Colonic mucosa (tissue), 4 donors: ENCODE results near the gene AOPEP. TPM values are rescaled to one million over a fixed set of nuclear protein-coding genes. Genes with fewer than 3 reads are reported as not detected.

Source experiments
- DNase-seq: peaks from one replicate; pipeline ENCODE4 v3.0.0-alpha.2; 2020
- H3K27ac ChIP-seq: fragments of 200-600 bp; one replicate; pipeline ENCODE4 v1.8.0; 2021
- H3K27me3 ChIP-seq: fragments of 200-600 bp; one replicate; pipeline ENCODE4 v1.8.0; 2021
- H3K36me3 ChIP-seq: fragments of 200-600 bp; one replicate; pipeline ENCODE4 v1.8.0; 2021
- H3K4me1 ChIP-seq: fragments of 200-600 bp; one replicate; pipeline ENCODE4 v1.8.0; 2021; ENCODE audit warnings: mild to moderate bottlenecking
- H3K4me3 ChIP-seq: fragments of 200-600 bp; one replicate; pipeline ENCODE4 v1.8.0; 2021
- H3K9ac ChIP-seq, 2 donors: one replicate each; pipeline ENCODE4 v1.7.0; 2013; ENCODE audit warnings: control low read depth in 2 of 2, low read depth in 2 of 2, low read length in 2 of 2
- H3K9me3 ChIP-seq: fragments of 200-600 bp; one replicate; pipeline ENCODE4 v1.8.0; 2021
- intact Hi-C: fragments of 100-400 bp; cut with DNase I; formaldehyde crosslinking; loops from one replicate; pipeline ENCODE4 v1.14.1; 2022
- total RNA-seq, 2 donors: library from RNA; stranded (reverse); fragmentation: NEBNext Ultra II Directional in 1 of 2; extraction: Animal tissue kit (Norgen Biotek cat#: 25700) in 1 of 2; gene quantifications; one replicate each; pipeline ENCODE4 v1.2.1, GENCODE V29; 2021
- TF ChIP-seq, protein P1 (sequence below): fragments of 200-600 bp; IDR thresholded peaks from one replicate; pipeline ENCODE4 v1.8.0; 2022; ENCODE audit warnings: antibody characterized with exemption, mild to moderate bottlenecking
- donor health status: healthy.
- donor health status: DM: no; HTN: no; CAD: no.
- donor health status: DM: no; HTN: no; CAD: no.

The AOPEP gene
- total RNA-seq, 2 donors from 2014 or later: 38.4 to 43.2 TPM

DNA sequence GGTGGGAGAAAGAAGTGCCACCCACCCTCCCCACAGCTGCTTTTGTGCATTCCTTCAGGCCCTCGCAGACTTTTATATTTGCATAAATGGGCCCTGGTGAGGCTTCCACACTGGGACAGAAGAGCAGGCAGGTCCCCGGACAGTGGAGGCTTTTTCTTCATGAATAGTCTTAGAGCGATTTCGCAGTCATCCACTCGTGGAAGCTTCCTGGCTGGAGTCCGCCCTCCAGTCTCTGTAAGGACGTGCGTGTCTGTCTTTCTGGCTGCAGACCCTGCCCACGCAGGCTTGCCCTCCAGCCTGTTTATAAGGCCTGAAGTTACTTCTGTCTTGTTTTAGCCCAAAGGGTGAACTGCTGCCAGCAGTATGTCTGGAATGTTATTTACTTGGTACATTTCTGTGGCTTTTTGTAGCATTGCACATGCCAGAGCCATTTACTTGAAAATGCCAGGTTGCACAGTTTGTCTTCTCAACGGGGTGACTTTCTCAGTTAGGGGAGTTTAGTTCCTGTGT lies 195.7 kb downstream of the AOPEP start:
- no peak for DNase-seq
- no peak overlapping the region for H3K4me3 ChIP-seq

DNA sequence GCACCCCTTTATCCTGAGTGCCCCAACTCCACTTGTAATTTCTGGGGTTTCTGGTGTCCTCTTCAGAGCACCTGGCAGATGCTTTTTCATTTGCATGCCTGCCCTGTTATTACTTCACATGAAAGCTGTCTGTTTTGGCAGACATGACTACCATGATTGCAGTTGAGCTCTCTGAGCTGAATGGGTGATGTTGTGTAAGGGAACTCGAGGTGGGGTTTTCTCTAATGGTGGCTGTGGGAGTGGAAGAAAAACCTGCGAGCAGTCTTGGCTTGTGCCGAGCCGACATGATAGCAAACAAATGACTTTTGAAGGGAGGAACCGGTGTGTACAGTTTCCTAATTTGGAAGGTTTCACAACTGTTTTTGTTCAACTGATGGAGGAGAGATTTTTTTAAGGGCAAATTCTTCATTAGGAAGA lies 196.2 kb downstream of the AOPEP start:
- TF ChIP-seq, protein P1, sequence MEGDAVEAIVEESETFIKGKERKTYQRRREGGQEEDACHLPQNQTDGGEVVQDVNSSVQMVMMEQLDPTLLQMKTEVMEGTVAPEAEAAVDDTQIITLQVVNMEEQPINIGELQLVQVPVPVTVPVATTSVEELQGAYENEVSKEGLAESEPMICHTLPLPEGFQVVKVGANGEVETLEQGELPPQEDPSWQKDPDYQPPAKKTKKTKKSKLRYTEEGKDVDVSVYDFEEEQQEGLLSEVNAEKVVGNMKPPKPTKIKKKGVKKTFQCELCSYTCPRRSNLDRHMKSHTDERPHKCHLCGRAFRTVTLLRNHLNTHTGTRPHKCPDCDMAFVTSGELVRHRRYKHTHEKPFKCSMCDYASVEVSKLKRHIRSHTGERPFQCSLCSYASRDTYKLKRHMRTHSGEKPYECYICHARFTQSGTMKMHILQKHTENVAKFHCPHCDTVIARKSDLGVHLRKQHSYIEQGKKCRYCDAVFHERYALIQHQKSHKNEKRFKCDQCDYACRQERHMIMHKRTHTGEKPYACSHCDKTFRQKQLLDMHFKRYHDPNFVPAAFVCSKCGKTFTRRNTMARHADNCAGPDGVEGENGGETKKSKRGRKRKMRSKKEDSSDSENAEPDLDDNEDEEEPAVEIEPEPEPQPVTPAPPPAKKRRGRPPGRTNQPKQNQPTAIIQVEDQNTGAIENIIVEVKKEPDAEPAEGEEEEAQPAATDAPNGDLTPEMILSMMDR: no peak

More for the DNA sequence above, 195.7 kb downstream of the AOPEP start:
- Histone ChIP-seq H3K4me1 (no peaks in the 10 kb centered on the region), H3K36me3 (no peaks in the 10 kb centered on the region), H3K9me3 (no peaks in the 10 kb centered on the region), H3K27ac (peak overlapping the region; percentile 63), H3K27me3 (no peaks in the 10 kb centered on the region), H3K9ac (peak overlapping the region in 1 of 2 donors; percentile 29)
- TF ChIP-seq, protein P1: no peak
- intact Hi-C loops: no loop called here

DNA sequence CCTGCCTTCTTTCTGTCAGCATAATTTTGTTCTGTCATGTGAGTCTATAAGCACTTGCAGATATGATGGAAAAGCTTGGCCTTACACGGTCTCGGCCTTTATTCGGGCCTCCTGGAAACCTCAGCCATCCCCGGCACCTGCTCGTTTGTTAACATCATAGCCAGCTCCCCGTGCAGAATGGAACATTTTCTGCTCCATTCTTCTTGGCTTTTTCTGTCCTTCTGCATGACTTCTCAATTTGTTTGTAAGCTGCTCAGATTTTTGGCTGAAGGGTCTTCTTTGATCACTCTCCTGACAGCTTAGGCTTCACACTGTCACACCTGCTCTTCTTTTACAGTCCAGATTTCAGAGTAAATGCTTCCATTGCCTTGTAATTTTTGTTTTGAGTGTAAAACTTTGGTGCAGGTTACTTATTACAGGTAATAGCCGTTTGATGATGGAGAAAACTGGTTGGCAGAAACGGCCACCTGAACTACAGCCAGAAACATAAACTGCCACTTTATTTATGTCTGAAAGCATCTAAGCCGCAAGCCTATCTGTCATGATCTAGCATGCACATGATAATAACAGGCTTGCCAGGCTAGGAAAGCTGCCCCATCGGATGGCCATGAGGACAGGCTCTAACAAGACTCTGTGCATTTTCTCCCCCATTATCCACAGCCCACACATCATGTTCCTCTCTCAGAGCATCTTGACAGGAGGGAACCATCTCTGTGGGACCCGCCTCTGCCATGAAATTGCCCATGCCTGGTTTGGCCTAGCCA lies 197.0 kb downstream of the AOPEP start:
- no peaks in the 10 kb centered on the region for H3K9me3 ChIP-seq
- intact Hi-C loops: no loop called here
- TF ChIP-seq, protein P1: no peak
- H3K27me3 ChIP-seq: no peaks in the 10 kb centered on the region
- H3K9ac ChIP-seq: no peak overlapping the region
- H3K27ac ChIP-seq: peak overlapping the region; percentile 63
- DNase-seq: no peak
- H3K36me3 ChIP-seq: no peaks in the 10 kb centered on the region
- no peak overlapping the region for H3K4me3 ChIP-seq
- H3K4me1 ChIP-seq: no peaks in the 10 kb centered on the region

More for the DNA sequence above, 196.2 kb downstream of the AOPEP start:
- peak overlapping the region in 1 of 2 donors; percentile 29 for H3K9ac ChIP-seq
- no peaks in the 10 kb centered on the region for H3K4me1 ChIP-seq
- no peaks in the 10 kb centered on the region for H3K36me3 ChIP-seq
- intact Hi-C loops: no loop called here
- H3K9me3 ChIP-seq: no peaks in the 10 kb centered on the region
- peak overlapping the region; percentile 63 for H3K27ac ChIP-seq
- DNase-seq: no peak
- no peak overlapping the region for H3K4me3 ChIP-seq
- H3K27me3 ChIP-seq: no peaks in the 10 kb centered on the region

DNA sequence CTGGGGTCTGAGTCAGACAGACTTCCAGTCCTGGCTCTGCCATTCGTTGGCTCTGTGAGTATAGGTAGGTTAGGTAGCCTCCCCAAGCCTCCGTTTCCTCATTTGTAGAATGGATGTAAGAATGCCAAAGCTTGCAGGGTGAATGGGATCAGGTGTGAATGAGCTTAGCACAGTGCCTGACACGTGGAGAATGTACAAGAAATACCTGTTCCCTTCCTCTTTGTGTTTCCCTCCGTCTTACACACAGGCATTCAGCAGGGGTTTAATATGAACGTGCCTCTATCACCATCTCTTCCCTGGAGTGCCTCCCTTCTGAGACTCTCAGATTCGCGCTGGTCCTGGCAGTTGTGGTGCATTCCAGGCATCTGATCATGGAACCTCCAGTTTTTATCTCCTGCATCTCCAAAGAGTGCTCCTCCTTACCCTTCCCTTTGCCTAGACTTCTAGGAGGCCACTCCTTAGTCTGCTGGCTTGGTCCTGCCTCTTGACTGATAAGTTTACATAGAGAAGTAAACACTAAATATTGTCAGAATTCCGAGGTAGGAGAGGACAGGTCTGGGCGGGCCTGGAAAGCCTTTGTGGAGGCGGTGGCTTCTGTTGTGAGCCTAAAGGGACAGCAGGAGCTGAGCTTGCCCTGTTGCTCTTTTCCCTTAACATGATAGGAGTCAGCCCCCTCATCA lies 199.4 kb downstream of the AOPEP start:
- H3K27ac ChIP-seq: no peak overlapping the region
- TF ChIP-seq, protein P1: no peak
- no peaks in the 10 kb centered on the region for H3K9me3 ChIP-seq
- intact Hi-C loops: no loop called here
- H3K4me1 ChIP-seq: peaks cover 7% of the 10 kb centered on the region
- no peaks in the 10 kb centered on the region for H3K36me3 ChIP-seq
- no peaks in the 10 kb centered on the region for H3K27me3 ChIP-seq
- H3K4me3 ChIP-seq: no peak overlapping the region
- DNase-seq: peak; percentile 59
- H3K9ac ChIP-seq: peak overlapping the region in 1 of 2 donors; percentile 43

DNA sequence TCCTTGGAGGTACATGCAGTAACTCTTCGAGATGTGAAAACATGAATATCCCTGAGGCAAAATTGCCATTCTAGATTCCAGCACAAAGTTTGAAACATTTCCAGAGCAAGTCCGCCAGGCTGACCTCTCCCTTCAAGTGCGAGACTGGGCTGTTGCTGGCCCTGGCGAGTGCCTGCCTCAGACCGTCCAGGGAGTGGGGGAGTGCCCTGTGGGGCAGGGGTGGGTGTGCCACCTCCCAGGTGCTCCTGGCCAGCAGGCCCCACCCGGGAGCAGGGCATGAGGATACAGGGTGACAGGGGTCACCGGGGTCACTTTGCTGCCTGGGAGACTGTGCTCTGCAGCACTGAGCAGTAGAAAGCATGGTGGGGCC lies 199.9 kb downstream of the AOPEP start:
- DNase-seq: peak; percentile 53
- TF ChIP-seq, protein P1: no peak
- no peak overlapping the region for H3K27ac ChIP-seq
- no peaks in the 10 kb centered on the region for H3K9me3 ChIP-seq
- peak overlapping the region in 1 of 2 donors; percentile 43 for H3K9ac ChIP-seq
- no peaks in the 10 kb centered on the region for H3K36me3 ChIP-seq
- no peaks in the 10 kb centered on the region for H3K27me3 ChIP-seq
- no peak overlapping the region for H3K4me3 ChIP-seq
- H3K4me1 ChIP-seq: peaks cover 8% of the 10 kb centered on the region
- intact Hi-C loops: no loop called here
